H9 (cell line): ENCODE results near the gene MDFI. TPM values are rescaled to one million over a fixed set of nuclear protein-coding genes. Genes with fewer than 3 reads are reported as not detected.

Source experiments
- DNase-seq: peaks from one replicate; pipeline ENCODE4 v3.0.0-alpha.2; 2017
- H2AFZ ChIP-seq: one replicate; pipeline ENCODE4 v1.6.1; 2013; ENCODE audit warnings: mild to moderate bottlenecking, low read length, control low read depth, moderate library complexity
- H2AK5ac ChIP-seq: 2 replicates; pipeline ENCODE4 v1.6.1; 2013; ENCODE audit warnings: low read length, control low read depth, mixed read lengths; ENCODE audit not compliant: insufficient read length
- H2BK120ac ChIP-seq: one replicate; pipeline ENCODE4 v1.6.1; 2013; ENCODE audit warnings: low read depth, mild to moderate bottlenecking, low read length, control low read depth, inconsistent platforms; ENCODE audit not compliant: poor library complexity, severe bottlenecking
- H2BK12ac ChIP-seq: 2 replicates; pipeline ENCODE4 v1.6.1; 2013; ENCODE audit warnings: low read length, control low read depth, mixed read lengths, low read depth; ENCODE audit not compliant: insufficient read length
- H2BK15ac ChIP-seq: 2 replicates; pipeline ENCODE4 v1.6.1; 2013; ENCODE audit warnings: low read depth, low read length, control low read depth
- H2BK20ac ChIP-seq: one replicate; pipeline ENCODE4 v1.6.1; 2013; ENCODE audit warnings: low read depth, mild to moderate bottlenecking, low read length, control low read depth, inconsistent platforms; ENCODE audit not compliant: poor library complexity, severe bottlenecking
- H2BK5ac ChIP-seq: 2 replicates; pipeline ENCODE4 v1.6.1; 2013; ENCODE audit warnings: low read length, control low read depth, mixed read lengths; ENCODE audit not compliant: insufficient read length
- H3K14ac ChIP-seq: 2 replicates; pipeline ENCODE4 v1.6.1; 2013; ENCODE audit warnings: low read length, control low read depth; ENCODE audit not compliant: insufficient read depth
- H3K18ac ChIP-seq: 2 replicates; pipeline ENCODE4 v1.6.1; 2013; ENCODE audit warnings: low read depth, mild to moderate bottlenecking, mixed read lengths, low read length, control low read depth; ENCODE audit not compliant: insufficient read length
- H3K23ac ChIP-seq: 2 replicates; pipeline ENCODE4 v1.6.1; 2013; ENCODE audit warnings: low read length, control low read depth, mixed read lengths, low read depth; ENCODE audit not compliant: insufficient read length
- H3K23me2 ChIP-seq: 2 replicates; pipeline ENCODE4 v1.6.1; 2013; ENCODE audit warnings: low read depth, mild to moderate bottlenecking, mixed read lengths, low read length, control low read depth; ENCODE audit not compliant: insufficient read length, poor library complexity, severe bottlenecking
- H3K27ac ChIP-seq: 2 replicates; pipeline ENCODE4 v1.5.1; 2013; ENCODE audit warnings: low read length, control low read depth, mixed read lengths, low read depth; ENCODE audit not compliant: insufficient read length
- H3K27me3 ChIP-seq: 2 replicates; pipeline ENCODE4 v1.6.1; 2013; ENCODE audit warnings: low read length, control low read depth, inconsistent platforms; ENCODE audit not compliant: insufficient read depth
- H3K4ac ChIP-seq: 2 replicates; pipeline ENCODE4 v1.6.1; 2013; ENCODE audit warnings: low read depth, mild to moderate bottlenecking, control low read depth, inconsistent platforms, low read length, moderate library complexity
- H3K4me1 ChIP-seq: 2 replicates; pipeline ENCODE4 v1.6.1; 2013; ENCODE audit warnings: low read length, control low read depth, inconsistent platforms; ENCODE audit not compliant: insufficient read depth
- H3K4me2 ChIP-seq: 2 replicates; pipeline ENCODE4 v1.6.1; 2013; ENCODE audit warnings: low read length, control low read depth, mixed read lengths; ENCODE audit not compliant: insufficient read length, insufficient read depth
- H3K56ac ChIP-seq: 2 replicates; pipeline ENCODE4 v1.6.1; 2013; ENCODE audit warnings: low read depth, mild to moderate bottlenecking, mixed read lengths, low read length, control low read depth; ENCODE audit not compliant: insufficient read length
- H3K79me1 ChIP-seq: 2 replicates; pipeline ENCODE4 v1.6.1; 2013; ENCODE audit warnings: low read depth, mild to moderate bottlenecking, moderate library complexity, low read length, control low read depth, inconsistent platforms; ENCODE audit not compliant: insufficient read depth, poor library complexity, severe bottlenecking
- H3K79me2 ChIP-seq: 2 replicates; pipeline ENCODE4 v1.6.1; 2013; ENCODE audit warnings: low read length, control low read depth, inconsistent platforms; ENCODE audit not compliant: insufficient read depth
- H3K9ac ChIP-seq: 2 replicates; pipeline ENCODE4 v1.6.1; 2013; ENCODE audit warnings: low read length, control low read depth, mixed read lengths; ENCODE audit not compliant: insufficient read length; ENCODE audit errors: extremely low read depth
- H3K9me3 ChIP-seq: one replicate; pipeline ENCODE4 v1.6.1; 2013; ENCODE audit warnings: low read depth, low read length, inconsistent platforms; ENCODE audit not compliant: control insufficient read depth
- H3T11ph ChIP-seq: one replicate; pipeline ENCODE4 v1.6.1; 2013; ENCODE audit warnings: mild to moderate bottlenecking, low read length, control low read depth, inconsistent platforms
- H4K20me1 ChIP-seq: one replicate; pipeline ENCODE4 v1.6.1; 2013; ENCODE audit not compliant: control insufficient read depth, insufficient read length, insufficient read depth
- H4K5ac ChIP-seq: 2 replicates; pipeline ENCODE4 v1.6.1; 2013; ENCODE audit warnings: low read depth, mild to moderate bottlenecking, mixed read lengths, low read length, control low read depth; ENCODE audit not compliant: insufficient read length
- H4K8ac ChIP-seq: replicated peaks from 2 replicates; pipeline ENCODE4 v1.6.1; 2013; ENCODE audit warnings: low read length, control low read depth, mixed read lengths, low read depth; ENCODE audit not compliant: insufficient read length
- H4K91ac ChIP-seq: 2 replicates; pipeline ENCODE4 v1.6.1; 2013; ENCODE audit warnings: low read depth, mild to moderate bottlenecking, moderate library complexity, mixed read lengths, low read length, control low read depth; ENCODE audit not compliant: insufficient read length
- H3K27ac Mint-ChIP-seq, 3 experiments: 2 replicates in 2 of 3; 3 replicates in 1 of 3; pipeline ENCODE4 v1.8.0; 2020 to 2021; ENCODE audit warnings: mixed read lengths in 3 of 3, mild to moderate bottlenecking in 1 of 3, moderate library complexity in 1 of 3
- H3K27me3 Mint-ChIP-seq: 2 replicates; pipeline ENCODE4 v1.8.0; 2021; ENCODE audit warnings: low read depth, mild to moderate bottlenecking, moderate library complexity, mixed read lengths
- H3K36me3 Mint-ChIP-seq, 3 experiments: 2 replicates in 2 of 3; 3 replicates in 1 of 3; pipeline ENCODE4 v1.8.0; 2020 to 2021; ENCODE audit warnings: low read depth in 3 of 3, mixed read lengths in 3 of 3; ENCODE audit not compliant: insufficient read depth in 1 of 3
- H3K4me1 Mint-ChIP-seq, 2 experiments: 2 replicates each; pipeline ENCODE4 v1.8.0; 2020; ENCODE audit warnings: mixed read lengths in 2 of 2
- H3K4me3 Mint-ChIP-seq, 2 experiments: 2 replicates in 1 of 2; 3 replicates in 1 of 2; pipeline ENCODE4 v1.8.0; 2020 to 2021; ENCODE audit warnings: mild to moderate bottlenecking in 2 of 2, mixed read lengths in 2 of 2, moderate library complexity in 1 of 2
- H3K9me3 Mint-ChIP-seq, 2 experiments: 2 replicates in 1 of 2; 3 replicates in 1 of 2; pipeline ENCODE4 v1.8.0; 2020; ENCODE audit warnings: mild to moderate bottlenecking in 2 of 2, mixed read lengths in 2 of 2, moderate library complexity in 1 of 2
- CTCF ChIP-seq: fragments of 200-600 bp; sonication (generic); conservative IDR thresholded peaks from 3 replicates; pipeline ENCODE4 v1.8.0; 2021; ENCODE audit warnings: antibody characterized with exemption, mild to moderate bottlenecking
- WGBS: extraction: QIAGEN DNeasy Blood & Tissue Kit; methylation state at CpG from one replicate; pipeline ENCODE4 v1.1.7; 2013; ENCODE audit warnings: missing lambda C conversion rate, low lambda C conversion rate, mixed read lengths; ENCODE audit not compliant: insufficient read length; ENCODE audit errors: extremely low coverage; 5-methylcytosine and 5-hydroxymethylcytosine counted together
- total RNA-seq: library from RNA; stranded (reverse); gene quantifications from 2 replicates; pipeline ENCODE4 v1.2.1, GENCODE V29; 2021

The MDFI gene
- total RNA-seq, 1 experiment from 2014 or later = 45.0 TPM

- Histone ChIP-seq H3K4me2 (no peak overlapping the region), H3K79me2 (no peaks in the 10 kb centered on the region), H4K91ac (no peak overlapping the region), H4K20me1 (no peaks in the 10 kb centered on the region), H4K8ac (no peak overlapping the region), H4K5ac (no peak overlapping the region), H3T11ph (no peak overlapping the region), H3K9me3 (no peaks in the 10 kb centered on the region), H3K27ac (no peak overlapping the region), H3K79me1 (no peaks in the 10 kb centered on the region), H2BK12ac (no peak overlapping the region), H3K4me1 (no peaks in the 10 kb centered on the region), H2BK15ac (no peak overlapping the region), H2BK5ac (no peak overlapping the region), H3K14ac (no peak overlapping the region), H3K23me2 (no peaks in the 10 kb centered on the region), H3K27me3 (no peaks in the 10 kb centered on the region), H3K23ac (no peak overlapping the region), H2AK5ac (no peak overlapping the region), H2AFZ (no peak overlapping the region), H3K4ac (no peak overlapping the region), H2BK120ac (no peak overlapping the region), H3K56ac (no peak overlapping the region), H3K9ac (no peak overlapping the region), H3K18ac (no peak overlapping the region), H2BK20ac (no peak overlapping the region)
- peaks cover 19 to 41% (median 22%) of the 10 kb centered on the region in 3 experiments; a peak in 6 of 7 replicates for H3K36me3 Mint-ChIP-seq
- peaks cover 4 to 13% of the 10 kb centered on the region in 2 experiments; a peak in 3 of 4 replicates for H3K4me1 Mint-ChIP-seq
- WGBS = no CpG with 5 or more reads among the region's 32 CpGs
- peak overlapping the region in 1 of 3 experiments; percentile 67; a peak in 2 of 7 replicates for H3K27ac Mint-ChIP-seq
- TF ChIP-seq CTCF = no peak
- DNase-seq = no peak
- H3K27me3 Mint-ChIP-seq = peaks cover 10% of the 10 kb centered on the region
- H3K4me3 Mint-ChIP-seq = no peak overlapping the region
- H3K9me3 Mint-ChIP-seq = no peaks in the 10 kb centered on the region
These were observed 14.8 kb downstream of the MDFI start for GRCh38 chr6:41652866-41653652.
